T-helper 2 cell treated with Interferon-gamma antibody and Interleukin-4, amounts not matched to agents 5 μg/mL and 100 μg/mL, for 36 hours (primary cell): ENCODE measurements around the gene CLIP1.
"Not testable (repeated sequence)": the region's sequence is repeated elsewhere in the genome, so short reads cannot be mapped to it uniquely, and the experiment has no call there.

ENCODE experiments used
- DNase-seq: peaks from one replicate; pipeline ENCODE4 v3.0.0; 2021; ENCODE audit warnings: low spot score
- H3K27ac Mint-ChIP-seq: one replicate; pipeline ENCODE4 v1.8.0; 2021; ENCODE audit warnings: mild to moderate bottlenecking, mixed read lengths
- H3K27me3 Mint-ChIP-seq: one replicate; pipeline ENCODE4 v1.8.0; 2021; ENCODE audit warnings: low read depth, mixed read lengths
- H3K36me3 Mint-ChIP-seq: one replicate; pipeline ENCODE4 v1.8.0; 2021; ENCODE audit warnings: low read depth, mixed read lengths
- H3K4me1 Mint-ChIP-seq: one replicate; pipeline ENCODE4 v1.8.0; 2021; ENCODE audit warnings: low read depth, mixed read lengths
- H3K4me3 Mint-ChIP-seq: one replicate; pipeline ENCODE4 v1.8.0; 2022; ENCODE audit warnings: mild to moderate bottlenecking, moderate library complexity, mixed read lengths
- H3K9me3 Mint-ChIP-seq: one replicate; pipeline ENCODE4 v1.8.0; 2021; ENCODE audit warnings: mixed read lengths

CLIP1 gene

GRCh38 chr12:122454250-122454721 is 31.8 kb upstream of the CLIP1 start:
- DNase-seq = no peak
- peak overlapping the region; percentile 71 for H3K4me3 Mint-ChIP-seq
- peak overlapping the region; percentile 99 for H3K27ac Mint-ChIP-seq
- H3K36me3 Mint-ChIP-seq = peaks cover 1% of the 10 kb centered on the region
- H3K27me3 Mint-ChIP-seq = no peaks in the 10 kb centered on the region
- H3K9me3 Mint-ChIP-seq = peaks cover 4% of the 10 kb centered on the region
- H3K4me1 Mint-ChIP-seq = peaks cover 32% of the 10 kb centered on the region

GRCh38 chr12:122452701-122453285 is 30.3 kb upstream of the CLIP1 start:
- peaks cover 34% of the 10 kb centered on the region for H3K4me1 Mint-ChIP-seq
- no peaks in the 10 kb centered on the region for H3K27me3 Mint-ChIP-seq
- peak overlapping the region; percentile 99 for H3K27ac Mint-ChIP-seq
- H3K4me3 Mint-ChIP-seq = peak overlapping the region; percentile 82
- DNase-seq = no peak
- peaks cover 1% of the 10 kb centered on the region for H3K36me3 Mint-ChIP-seq
- peaks cover 4% of the 10 kb centered on the region for H3K9me3 Mint-ChIP-seq

- peaks cover 4% of the 10 kb centered on the region for H3K9me3 Mint-ChIP-seq
- H3K27me3 Mint-ChIP-seq = no peaks in the 10 kb centered on the region
- peaks cover 1% of the 10 kb centered on the region for H3K36me3 Mint-ChIP-seq
- peak overlapping the region; percentile 36 for H3K27ac Mint-ChIP-seq
- H3K4me1 Mint-ChIP-seq = peaks cover 25% of the 10 kb centered on the region
- peak; percentile 16 for DNase-seq
- H3K4me3 Mint-ChIP-seq = no peak overlapping the region
Observed at GRCh38 chr12:122449317-122449716, 26.8 kb upstream of the CLIP1 start.

GRCh38 chr12:122447825-122448224 is 25.4 kb upstream of the CLIP1 start:
- H3K4me1 Mint-ChIP-seq = peaks cover 12% of the 10 kb centered on the region
- H3K36me3 Mint-ChIP-seq, DNase-seq, H3K27me3 Mint-ChIP-seq, H3K27ac Mint-ChIP-seq, H3K4me3 Mint-ChIP-seq, H3K9me3 Mint-ChIP-seq: not testable (repeated sequence)

- H3K27ac Mint-ChIP-seq, H3K4me1 Mint-ChIP-seq, DNase-seq, H3K4me3 Mint-ChIP-seq, H3K9me3 Mint-ChIP-seq, H3K36me3 Mint-ChIP-seq, H3K27me3 Mint-ChIP-seq: not testable (repeated sequence)
Observed at GRCh38 chr12:122446390-122446789, 23.9 kb upstream of the CLIP1 start.

GRCh38 chr12:122444071-122444470 is 21.6 kb upstream of the CLIP1 start:
- not testable (repeated sequence) for H3K36me3 Mint-ChIP-seq, H3K4me1 Mint-ChIP-seq, H3K9me3 Mint-ChIP-seq, DNase-seq, H3K27ac Mint-ChIP-seq, H3K4me3 Mint-ChIP-seq, H3K27me3 Mint-ChIP-seq

GRCh38 chr12:122438822-122439221 is 16.4 kb upstream of the CLIP1 start:
- H3K4me3 Mint-ChIP-seq, H3K36me3 Mint-ChIP-seq, H3K27me3 Mint-ChIP-seq, DNase-seq, H3K27ac Mint-ChIP-seq, H3K9me3 Mint-ChIP-seq, H3K4me1 Mint-ChIP-seq: not testable (repeated sequence)

GRCh38 chr12:122437656-122438121 is 15.2 kb upstream of the CLIP1 start:
- Mint-ChIP-seq H3K9me3 (no peaks in the 10 kb centered on the region), H3K4me3 (no peak overlapping the region), H3K36me3 (no peaks in the 10 kb centered on the region), H3K27me3 (peaks cover 4% of the 10 kb centered on the region), H3K4me1 (no peaks in the 10 kb centered on the region), H3K27ac (no peak overlapping the region)
- DNase-seq = no peak

- Mint-ChIP-seq H3K4me3 (no peak overlapping the region), H3K27me3 (peaks cover 4% of the 10 kb centered on the region), H3K27ac (no peak overlapping the region), H3K36me3 (no peaks in the 10 kb centered on the region), H3K4me1 (no peaks in the 10 kb centered on the region), H3K9me3 (no peaks in the 10 kb centered on the region)
- DNase-seq = no peak
Observed at GRCh38 chr12:122435186-122435585, 12.7 kb upstream of the CLIP1 start.

- not testable (repeated sequence) for H3K4me3 Mint-ChIP-seq, DNase-seq, H3K27me3 Mint-ChIP-seq, H3K9me3 Mint-ChIP-seq, H3K27ac Mint-ChIP-seq, H3K4me1 Mint-ChIP-seq, H3K36me3 Mint-ChIP-seq
Observed at GRCh38 chr12:122429043-122429442, 6.6 kb upstream of the CLIP1 start.

- Mint-ChIP-seq H3K4me1 (peaks cover 9% of the 10 kb centered on the region), H3K27me3 (no peaks in the 10 kb centered on the region), H3K36me3 (no peaks in the 10 kb centered on the region), H3K4me3 (no peak overlapping the region), H3K9me3 (no peaks in the 10 kb centered on the region), H3K27ac (no peak overlapping the region)
- DNase-seq = no peak
Observed at GRCh38 chr12:122427403-122427802, 4.9 kb upstream of the CLIP1 start.

- Mint-ChIP-seq H3K4me1 (peaks cover 22% of the 10 kb centered on the region), H3K27ac (peak overlapping the region; percentile 90), H3K9me3 (no peaks in the 10 kb centered on the region), H3K4me3 (peak overlapping the region; percentile 84), H3K36me3 (peaks cover 3% of the 10 kb centered on the region), H3K27me3 (no peaks in the 10 kb centered on the region)
- DNase-seq = no peak
Observed at GRCh38 chr12:122423258-122424165, 1.0 kb upstream of the CLIP1 start.

GRCh38 chr12:122422730-122423257 is 325 bp upstream of the CLIP1 start:
- DNase-seq = peak; percentile 20
- H3K27ac Mint-ChIP-seq = peak overlapping the region; percentile 90
- no peaks in the 10 kb centered on the region for H3K27me3 Mint-ChIP-seq
- H3K9me3 Mint-ChIP-seq = no peaks in the 10 kb centered on the region
- peaks cover 5% of the 10 kb centered on the region for H3K36me3 Mint-ChIP-seq
- peak overlapping the region; percentile 84 for H3K4me3 Mint-ChIP-seq
- peaks cover 27% of the 10 kb centered on the region for H3K4me1 Mint-ChIP-seq

GRCh38 chr12:122421187-122421820 is 1.2 kb downstream of the CLIP1 start:
- H3K4me3 Mint-ChIP-seq = peak overlapping the region; percentile 92
- DNase-seq = peak; percentile 21
- H3K27ac Mint-ChIP-seq = peak overlapping the region; percentile 88
- no peaks in the 10 kb centered on the region for H3K9me3 Mint-ChIP-seq
- peaks cover 28% of the 10 kb centered on the region for H3K4me1 Mint-ChIP-seq
- no peaks in the 10 kb centered on the region for H3K27me3 Mint-ChIP-seq
- peaks cover 6% of the 10 kb centered on the region for H3K36me3 Mint-ChIP-seq
